Stimulated activated naive CD8-positive, alpha-beta T cell treated with anti-CD3 and anti-CD28 coated beads, Interleukin-15, Interleukin-2, amounts not matched to agents 100 U/mL and 50 U/mL, for 24 hours (primary cell): ENCODE data around the gene JPT2.
"Not testable (repeated sequence)": the region's sequence is repeated elsewhere in the genome, so short reads cannot be mapped to it uniquely, and the experiment has no call there.

Experiments used
- ATAC-seq: fragments of 150-1000 bp; cut with Tn5 transposase; one replicate; pipeline ENCODE4 v1.10.0; 2021
- DNase-seq: peaks from one replicate; pipeline ENCODE4 v3.0.0; 2021

JPT2 gene

DNA sequence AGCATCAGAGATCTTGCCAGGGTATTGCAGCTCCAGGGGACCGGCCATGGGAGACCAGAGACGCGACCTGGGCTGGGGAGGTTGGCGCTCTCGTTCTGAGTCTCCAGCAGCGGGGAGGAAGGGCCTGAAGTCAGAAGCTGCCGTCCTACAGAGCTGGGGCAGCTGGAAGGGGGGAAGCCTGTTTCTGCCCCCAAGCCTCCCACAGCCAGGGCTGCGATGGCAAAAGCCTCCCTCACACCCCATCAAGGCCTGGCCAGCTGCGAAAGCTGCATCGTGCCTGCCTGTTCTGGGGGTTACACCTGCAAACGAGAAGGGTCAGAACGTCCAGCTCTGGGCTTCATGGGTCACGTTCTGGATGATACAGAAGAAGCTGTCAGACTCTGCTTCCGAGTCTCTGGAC is 54.0 kb downstream of the JPT2 start:
- no peak for DNase-seq

GRCh38 chr16:1732551-1732987 is 54.5 kb downstream of the JPT2 start:
- ATAC-seq, DNase-seq: not testable (repeated sequence)

More for the DNA sequence above, 54.0 kb downstream of the JPT2 start:
- ATAC-seq, result no peak

- no peak for ATAC-seq
Measured at GRCh38 chr16:1734123-1734522, 56.0 kb downstream of the JPT2 start.

DNA sequence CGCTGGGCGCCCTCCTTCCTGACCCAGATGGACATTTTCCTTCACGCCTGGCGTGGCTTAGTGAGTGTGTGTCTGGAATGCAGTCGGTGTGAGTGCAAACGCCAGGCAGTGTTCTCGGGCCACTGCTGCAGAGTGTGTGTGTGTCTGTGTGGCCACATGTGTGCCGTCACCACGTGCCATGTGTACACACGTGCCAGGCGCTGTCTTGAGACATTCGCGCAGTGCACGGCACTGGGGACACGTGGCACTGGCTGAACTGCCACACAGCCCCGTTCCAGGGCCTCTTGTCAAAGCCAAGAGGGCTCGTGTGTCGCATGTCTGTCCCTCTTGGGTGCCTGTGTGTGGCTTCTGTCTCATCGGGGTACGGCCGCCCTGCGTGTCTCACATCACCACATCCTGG is 56.7 kb downstream of the JPT2 start:
- ATAC-seq (no peak), DNase-seq (no peak)

More at GRCh38 chr16:1734123-1734522, 56.0 kb downstream of the JPT2 start:
- DNase-seq, result no peak

GRCh38 chr16:1740234-1740633 is 62.2 kb downstream of the JPT2 start:
- ATAC-seq, result no peak
- DNase-seq, result no peak

DNA sequence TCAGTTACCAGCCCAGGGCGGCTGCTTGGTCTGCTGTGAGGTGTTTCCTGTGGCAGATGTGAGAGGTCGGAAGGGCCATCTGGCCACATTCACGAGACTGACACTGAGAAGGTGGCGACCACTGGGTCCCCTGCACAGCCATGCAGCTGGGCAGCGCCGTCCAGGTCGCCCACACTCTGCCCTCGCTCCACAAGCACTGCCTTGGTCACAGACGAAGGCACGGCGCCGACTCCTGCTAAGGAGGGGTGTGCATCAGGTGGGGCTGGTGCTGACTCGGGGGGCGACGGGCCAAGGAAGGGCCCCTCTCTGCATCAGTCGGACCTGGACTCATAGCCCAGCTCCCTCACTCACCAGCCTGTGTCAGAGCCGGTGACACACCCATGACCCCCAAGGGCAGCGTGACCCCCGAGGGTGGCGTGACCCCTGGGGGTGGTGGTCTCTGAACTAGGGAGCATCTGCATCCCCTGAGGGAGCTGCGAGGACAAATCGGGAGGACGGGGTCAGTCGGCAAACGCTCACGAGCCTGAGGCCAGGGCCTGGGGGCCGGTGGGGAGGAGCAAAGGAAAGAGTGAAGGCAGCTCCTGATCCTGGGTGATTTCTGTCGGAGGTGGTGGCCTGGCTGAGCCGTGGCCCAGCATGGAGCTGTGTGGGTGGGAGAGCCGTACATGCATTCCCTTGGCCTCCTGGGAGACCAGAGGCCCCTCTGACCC is 62.9 kb downstream of the JPT2 start:
- DNase-seq (no peak), ATAC-seq (no peak)

DNA sequence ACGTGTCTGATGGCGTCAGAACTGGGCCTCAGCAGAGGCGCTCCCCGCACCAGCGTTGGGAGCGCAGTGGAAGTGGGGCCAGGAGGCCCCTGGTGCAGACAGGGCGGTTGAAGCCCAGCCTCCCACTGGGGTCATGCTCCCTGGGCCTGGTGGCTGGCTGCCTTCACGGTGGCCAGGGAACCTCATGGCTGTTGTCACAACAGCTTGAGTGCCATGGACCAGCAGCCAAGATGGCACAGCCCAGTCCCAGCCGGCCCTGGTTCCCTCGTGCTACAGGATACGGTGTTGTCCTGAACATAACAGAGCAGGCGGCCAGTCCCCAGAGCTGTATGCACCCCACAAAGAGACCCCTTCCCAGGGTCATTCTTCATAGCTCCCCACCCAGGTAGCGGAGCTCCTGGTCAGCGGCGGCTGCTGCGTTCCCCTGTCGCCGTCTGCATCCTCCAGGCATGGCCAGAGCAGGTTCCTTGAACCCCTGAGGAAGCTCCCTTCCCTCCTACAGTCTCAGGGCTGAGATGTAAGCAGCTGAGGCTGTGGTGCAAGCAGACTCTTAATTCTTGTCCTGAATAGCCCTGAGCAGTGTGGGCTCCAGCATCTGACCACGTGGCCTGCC is 63.6 kb downstream of the JPT2 start:
- no peak for DNase-seq
- ATAC-seq, result no peak

DNA sequence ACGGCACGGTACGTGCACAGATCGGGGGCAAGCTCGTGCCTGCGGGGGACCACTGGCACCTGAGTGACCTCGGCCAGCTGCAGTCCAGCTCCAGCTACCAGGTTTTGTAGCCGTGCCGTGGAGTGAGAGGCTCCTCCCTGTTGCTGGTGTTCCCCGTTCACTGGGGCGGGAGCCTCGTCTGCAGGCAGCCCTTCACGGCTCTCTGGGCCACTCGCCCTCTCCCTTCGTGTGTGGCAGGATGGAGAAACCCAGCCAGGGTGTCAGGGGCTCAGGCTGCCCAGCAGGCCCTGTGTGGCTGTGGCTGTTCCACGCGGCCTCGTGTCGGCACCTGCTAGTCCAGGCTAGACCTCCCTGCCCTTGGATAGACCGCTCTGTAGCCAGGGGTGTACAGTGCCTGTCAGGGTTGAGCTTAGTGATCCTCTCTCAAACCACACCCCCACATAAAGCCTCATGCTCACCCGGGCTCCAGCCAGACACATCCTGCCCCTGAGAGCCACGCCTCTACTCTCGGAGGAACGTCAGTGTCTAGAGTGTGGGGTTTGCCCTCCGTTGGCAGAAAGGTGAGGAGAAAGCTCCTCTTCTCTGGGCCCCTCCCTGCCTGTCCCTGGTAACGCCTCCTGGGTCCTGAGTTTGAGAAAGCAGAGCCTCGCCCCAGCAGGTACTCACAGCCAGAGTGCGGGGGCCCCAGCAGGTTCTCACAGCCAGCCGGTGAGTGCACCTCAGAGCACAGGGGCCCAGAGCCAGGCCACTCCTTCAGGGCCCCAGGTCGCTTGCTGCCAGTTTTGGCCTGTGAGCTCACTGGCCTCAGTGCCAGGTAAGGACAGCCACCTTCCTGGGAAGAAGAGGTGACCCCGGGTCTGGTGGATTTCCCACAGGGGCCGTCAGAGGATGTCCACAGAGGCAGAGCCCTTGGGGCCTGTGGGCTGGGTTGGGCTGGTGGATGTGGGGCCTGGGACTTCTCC is 65.6 kb downstream of the JPT2 start:
- DNase-seq (no peak), ATAC-seq (no peak)

DNA sequence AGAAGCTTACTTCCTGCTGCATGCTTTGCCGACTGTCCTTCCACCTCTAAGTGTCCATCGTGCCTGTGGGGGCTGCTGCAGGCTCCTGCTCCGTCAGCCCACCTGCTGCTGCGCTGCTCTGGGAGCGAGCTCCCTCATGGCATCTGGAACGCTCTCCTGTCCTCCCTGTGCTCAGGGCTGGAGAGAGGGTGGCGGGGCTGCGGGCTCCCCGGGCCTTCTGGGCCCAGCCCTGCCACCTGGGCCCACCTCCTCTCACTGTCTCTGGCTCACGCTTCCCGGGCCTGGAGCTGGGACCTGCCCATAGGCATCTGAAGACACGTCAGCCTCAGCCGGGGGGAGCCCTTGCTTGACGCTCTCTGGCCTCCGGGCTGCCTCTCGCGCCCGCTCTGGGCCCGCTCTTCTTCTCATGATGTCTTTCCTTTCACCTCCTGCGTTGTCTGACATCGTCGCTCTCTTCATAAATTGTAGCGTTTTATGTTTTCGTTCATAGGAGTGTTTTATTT is 66.3 kb downstream of the JPT2 start:
- no peak for DNase-seq
- ATAC-seq, result no peak

DNA sequence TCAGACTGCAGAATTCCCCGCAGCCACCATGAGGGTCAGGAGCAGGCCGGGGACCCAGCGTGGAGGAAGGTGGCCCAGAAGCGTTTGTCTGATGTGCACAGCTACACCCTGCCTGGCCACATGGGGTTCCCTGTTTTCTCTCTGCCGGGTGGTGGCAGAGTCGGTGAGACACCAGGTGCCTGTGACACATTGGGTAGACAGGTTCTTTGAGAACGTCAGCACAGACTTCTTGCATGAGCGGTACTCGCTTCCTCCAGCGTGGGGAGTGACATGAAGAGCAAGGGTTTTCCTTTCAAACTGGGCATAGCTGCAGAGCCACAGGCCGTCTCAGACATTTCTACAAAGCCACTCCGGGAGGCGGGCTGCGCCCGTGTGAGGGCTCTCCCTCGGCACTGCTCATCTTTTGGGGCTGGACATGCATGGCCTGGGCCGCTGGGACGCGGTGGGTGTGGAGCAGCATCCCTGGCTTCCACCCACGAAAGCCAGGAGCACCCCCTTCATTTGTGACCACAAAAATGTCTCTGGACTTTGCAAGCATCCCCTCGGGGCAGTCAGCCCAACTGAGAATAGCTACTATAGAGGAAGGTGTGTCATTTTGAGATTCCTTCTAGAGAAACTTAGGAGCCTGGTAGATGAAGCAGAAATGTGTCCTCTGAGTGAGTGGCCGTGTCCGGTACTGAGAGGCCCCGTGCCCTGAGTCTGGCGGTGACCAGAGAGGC is 67.3 kb downstream of the JPT2 start:
- DNase-seq, result no peak

DNA sequence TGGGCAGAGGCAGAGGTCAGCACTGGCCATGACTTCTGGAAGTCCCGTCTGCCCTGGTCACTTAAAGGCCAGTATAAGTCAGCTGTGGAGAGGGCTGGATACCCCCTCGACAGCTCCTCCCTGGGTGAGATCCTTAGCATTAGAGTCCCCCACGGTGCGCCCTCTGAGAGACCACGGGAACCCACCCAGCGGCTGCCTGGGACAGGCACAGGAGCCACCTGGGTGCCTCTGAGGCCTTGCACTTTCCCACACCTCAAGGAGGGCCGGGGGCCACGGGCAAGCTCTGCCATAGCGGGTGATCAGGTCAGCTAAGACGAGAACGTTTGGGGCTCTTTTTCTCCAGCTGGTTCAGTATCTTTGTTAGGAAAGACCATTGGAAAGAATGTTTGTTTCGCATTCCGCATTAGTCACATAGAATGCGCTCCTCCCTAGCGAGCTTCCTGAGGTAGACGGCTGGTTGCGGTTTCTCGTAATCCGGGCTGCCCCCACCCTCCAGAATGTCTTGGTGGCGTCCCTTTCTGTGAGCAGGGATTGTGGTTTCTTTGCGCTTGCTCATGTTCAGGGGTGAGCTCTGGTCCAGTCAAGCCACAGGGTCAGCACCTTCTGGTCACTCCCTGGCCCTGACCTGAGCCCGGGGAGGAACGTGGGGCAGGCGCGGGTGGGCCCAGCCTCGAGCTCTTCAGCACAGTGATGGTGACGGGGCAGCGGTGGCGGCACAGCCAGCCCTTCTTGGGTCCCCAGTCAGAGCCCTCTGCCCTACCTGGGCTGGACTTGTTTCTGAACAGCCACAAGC is 68.0 kb downstream of the JPT2 start:
- ATAC-seq, result no peak
- DNase-seq, result no peak

More for the DNA sequence above, 67.3 kb downstream of the JPT2 start:
- no peak for ATAC-seq

GRCh38 chr16:1746693-1747195 is 68.7 kb downstream of the JPT2 start:
- DNase-seq (no peak), ATAC-seq (no peak)

- ATAC-seq, result no peak
Measured at GRCh38 chr16:1747934-1748333, 69.9 kb downstream of the JPT2 start.

GRCh38 chr16:1749152-1750117 is 71.4 kb downstream of the JPT2 start:
- ATAC-seq (no peak), DNase-seq (no peak)

More at GRCh38 chr16:1747934-1748333, 69.9 kb downstream of the JPT2 start:
- DNase-seq, result no peak
